ENCODE results near the gene RPS6KB1.
"Not testable (repeated sequence)": the region's sequence is repeated elsewhere in the genome, so short reads cannot be mapped to it uniquely, and the experiment has no call there.

Gene RPS6KB1

DNA sequence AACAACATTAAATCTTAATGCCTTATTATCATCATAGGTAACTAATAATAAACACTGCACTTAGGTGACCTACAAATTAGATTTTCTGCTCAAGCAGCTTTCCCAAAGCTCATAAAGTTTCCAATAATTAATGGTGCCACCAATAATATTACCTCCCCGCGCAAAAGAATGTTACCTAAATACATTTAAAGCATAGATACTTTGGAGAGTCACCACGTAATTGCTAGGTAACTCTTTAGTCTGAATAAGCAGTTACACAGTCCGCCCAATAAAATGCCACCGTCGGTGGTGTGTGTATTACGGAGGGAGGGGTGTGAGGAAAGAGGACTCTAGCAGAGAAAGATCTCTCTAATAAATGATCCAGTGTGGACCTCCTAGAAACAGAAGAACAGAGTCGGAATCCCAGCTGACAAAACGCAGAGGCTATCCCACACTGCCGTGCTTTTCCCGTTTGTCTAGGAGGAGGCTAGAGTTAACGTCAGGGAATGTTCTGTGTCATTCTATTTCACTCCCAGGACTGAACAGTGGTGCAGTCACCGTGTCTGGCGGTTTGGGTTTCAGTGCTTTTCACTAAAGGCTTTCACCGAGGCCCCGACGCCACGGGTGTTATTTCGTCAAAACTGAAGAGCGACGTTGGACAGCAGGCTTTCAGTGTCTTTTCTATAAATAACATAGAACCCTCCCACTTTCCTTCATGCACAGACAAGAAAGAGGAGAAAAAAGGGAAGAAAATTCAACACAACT, 71.0 kb downstream of the RPS6KB1 start:
- Histone ChIP-seq H3K9me3 (no peaks in the 10 kb centered on the region), H3K36me3 (no peaks in the 10 kb centered on the region), H3K4me3 (peak overlapping the region; percentile 80 to 91), H3K27me3 (no peaks in the 10 kb centered on the region), H3K4me1 (peaks cover 0 to 17% (median 11%) of the 10 kb centered on the region in 4 donors), H3K27ac (peak overlapping the region; percentile 91 to 93)
- intact Hi-C loops (cut with DNase I; ENCODE audit: low total_unique reads): no loop called here
- TF ChIP-seq, protein P1, sequence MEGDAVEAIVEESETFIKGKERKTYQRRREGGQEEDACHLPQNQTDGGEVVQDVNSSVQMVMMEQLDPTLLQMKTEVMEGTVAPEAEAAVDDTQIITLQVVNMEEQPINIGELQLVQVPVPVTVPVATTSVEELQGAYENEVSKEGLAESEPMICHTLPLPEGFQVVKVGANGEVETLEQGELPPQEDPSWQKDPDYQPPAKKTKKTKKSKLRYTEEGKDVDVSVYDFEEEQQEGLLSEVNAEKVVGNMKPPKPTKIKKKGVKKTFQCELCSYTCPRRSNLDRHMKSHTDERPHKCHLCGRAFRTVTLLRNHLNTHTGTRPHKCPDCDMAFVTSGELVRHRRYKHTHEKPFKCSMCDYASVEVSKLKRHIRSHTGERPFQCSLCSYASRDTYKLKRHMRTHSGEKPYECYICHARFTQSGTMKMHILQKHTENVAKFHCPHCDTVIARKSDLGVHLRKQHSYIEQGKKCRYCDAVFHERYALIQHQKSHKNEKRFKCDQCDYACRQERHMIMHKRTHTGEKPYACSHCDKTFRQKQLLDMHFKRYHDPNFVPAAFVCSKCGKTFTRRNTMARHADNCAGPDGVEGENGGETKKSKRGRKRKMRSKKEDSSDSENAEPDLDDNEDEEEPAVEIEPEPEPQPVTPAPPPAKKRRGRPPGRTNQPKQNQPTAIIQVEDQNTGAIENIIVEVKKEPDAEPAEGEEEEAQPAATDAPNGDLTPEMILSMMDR (IDR thresholded peaks at IDR 0.05): no peak
- DNase-seq: peak; percentile 53 to 74

- TF ChIP-seq, protein P1 (IDR thresholded peaks at IDR 0.05): peak in 1 of 2 experiments; percentile 4
- DNase-seq: peak; percentile 90 to 93
- no peaks in the 10 kb centered on the region for H3K9me3 ChIP-seq
- H3K27ac ChIP-seq: peak within 1 kb of the TSS; percentile 91 to 93
- H3K4me3 ChIP-seq: peak within 1 kb of the TSS; percentile 80 to 91
- H3K4me1 ChIP-seq: peaks cover 0 to 17% (median 11%) of the 10 kb centered on the region in 4 donors
- intact Hi-C loops (cut with DNase I; ENCODE audit: low total_unique reads): no loop called here
- no peaks in the 10 kb centered on the region for H3K36me3 ChIP-seq
- H3K27me3 ChIP-seq: no peaks in the 10 kb centered on the region
Measured at GRCh38 chr17:59964482-59965328, 71.8 kb downstream of the RPS6KB1 start, which contains the start of gene RNFT1. RNFT1 (minus strand) TSS chr17:59964740; CDS start chr17:59964663, 77 bp downstream.

GRCh38 chr17:59971771-59972170, 78.8 kb downstream of the RPS6KB1 start:
- H3K27me3 ChIP-seq, H3K4me3 ChIP-seq, H3K9me3 ChIP-seq, H3K27ac ChIP-seq, DNase-seq, H3K36me3 ChIP-seq, H3K4me1 ChIP-seq: not testable (repeated sequence)
- intact Hi-C loops (cut with DNase I; ENCODE audit: low total_unique reads): loop anchor here (5.0 kb wide), 1 partner anchor 66 kb away; no protein-coding TSS in a partner anchor

GRCh38 chr17:59972778-59973177, 79.9 kb downstream of the RPS6KB1 start:
- intact Hi-C loops (cut with DNase I; ENCODE audit: low total_unique reads): loop anchor here (5.0 kb wide), 1 partner anchor 65 kb away; no protein-coding TSS in a partner anchor
- TF ChIP-seq, protein P1 (IDR thresholded peaks at IDR 0.05): no peak
- Histone ChIP-seq H3K9me3 (no peaks in the 10 kb centered on the region), H3K27ac (no peak overlapping the region), H3K4me3 (no peak overlapping the region), H3K27me3 (no peaks in the 10 kb centered on the region), H3K4me1 (no peaks in the 10 kb centered on the region), H3K36me3 (no peaks in the 10 kb centered on the region)
- DNase-seq: no peak

DNA sequence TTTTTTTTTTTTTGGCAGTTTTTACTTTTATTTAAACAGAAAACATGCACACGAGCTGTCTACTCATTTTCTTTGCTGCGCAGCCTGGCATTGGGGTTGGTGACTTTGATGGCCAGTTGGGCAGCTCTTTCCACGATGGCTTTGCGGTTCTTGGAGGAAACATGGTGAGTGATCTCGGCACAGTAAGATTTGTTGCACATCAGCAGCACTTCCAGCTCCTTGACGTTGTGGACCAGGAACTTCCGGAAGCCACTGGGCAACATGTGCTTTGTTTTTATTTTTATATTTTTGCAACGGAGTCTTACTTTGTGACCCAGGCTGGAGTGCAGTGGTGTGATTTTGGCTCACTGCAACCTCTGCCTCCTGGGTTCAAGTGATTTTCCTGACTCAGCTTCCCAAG, 80.6 kb downstream of the RPS6KB1 start:
- not testable (repeated sequence) for H3K27me3 ChIP-seq

GRCh38 chr17:59975166-59975565, 82.2 kb downstream of the RPS6KB1 start:
- DNase-seq; H3K27me3 ChIP-seq; H3K36me3 ChIP-seq; intact Hi-C loops (cut with DNase I; ENCODE audit: low total_unique reads); H3K27ac ChIP-seq; H3K4me1 ChIP-seq; H3K4me3 ChIP-seq; H3K9me3 ChIP-seq: not testable (repeated sequence)

More for the DNA sequence above, 80.6 kb downstream of the RPS6KB1 start:
- not testable (repeated sequence) for H3K9me3 ChIP-seq, H3K4me1 ChIP-seq, H3K27ac ChIP-seq, H3K4me3 ChIP-seq, DNase-seq, H3K36me3 ChIP-seq
- intact Hi-C loops (cut with DNase I; ENCODE audit: low total_unique reads): loop anchor here (5.0 kb wide), 1 partner anchor 64 kb away; no protein-coding TSS in a partner anchor

DNA sequence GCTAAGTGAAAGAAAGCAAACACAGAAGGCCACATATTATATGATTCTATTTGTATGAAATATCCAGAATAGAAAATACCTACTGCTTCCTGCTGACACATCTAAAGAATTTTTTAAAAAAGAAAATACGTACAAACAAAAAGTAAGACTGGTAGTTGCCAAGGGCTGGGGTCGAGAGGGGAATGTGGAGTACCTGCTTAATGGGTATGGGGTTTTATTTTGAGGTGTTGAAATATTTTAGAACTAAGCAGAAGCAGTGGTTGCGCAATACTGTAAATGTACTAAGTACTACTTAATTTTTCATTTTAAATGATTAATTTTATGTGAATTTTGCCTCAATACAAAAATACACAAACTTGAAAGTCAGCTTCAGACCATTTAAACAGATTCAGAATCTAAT, 103.7 kb downstream of the RPS6KB1 start:
- H3K36me3 ChIP-seq; H3K27me3 ChIP-seq; H3K9me3 ChIP-seq; H3K27ac ChIP-seq; H3K4me3 ChIP-seq; intact Hi-C loops (cut with DNase I; ENCODE audit: low total_unique reads); H3K4me1 ChIP-seq; DNase-seq: not testable (repeated sequence)

Data from tibial artery (tissue), 4 donors.